IMR-90 (cell line): ENCODE measurements around the gene DOCK1. TPM values are rescaled to one million over a fixed set of nuclear protein-coding genes. Genes with fewer than 3 reads are reported as not detected.

Experiments used
- ATAC-seq: fragments of 200-7000 bp; cut with Tn5 transposase; 2 replicates; pipeline ENCODE4 v1.9.1; 2020; ENCODE audit warnings: low read depth, mild to moderate bottlenecking, moderate library complexity
- BruUV-seq: library from RNA; stranded (reverse); fragments of 400-500 nt; replicated peaks from 2 replicates; lab custom pipeline; 2021; lab: Mats Ljungman, UMichigan
- CTCF ChIA-PET: fragments of 300-600 bp; formaldehyde crosslinking; extraction: SDS; loops from one replicate; lab custom pipeline; 2021; ENCODE audit warnings: antibody characterized with exemption; lab: Yijun Ruan, JAX
- POLR2A ChIA-PET: fragments of 300-600 bp; sonication (Branson Sonifier 250); formaldehyde crosslinking; loops from one replicate; lab custom pipeline; 2022; ENCODE audit warnings: antibody characterized with exemption; ENCODE audit not compliant: unreplicated experiment; lab: Charles Lee
- DNase-seq: peaks from one replicate; pipeline ENCODE4 v3.0.0; 2013
- H2AFZ ChIP-seq: replicated peaks from 2 replicates; pipeline ENCODE3; 2013; ENCODE audit warnings: low read length, mild to moderate bottlenecking; ENCODE audit not compliant: poor library complexity
- H2AK5ac ChIP-seq: 2 replicates; pipeline ENCODE4 v1.6.1; 2013; ENCODE audit warnings: low read depth, low read length, inconsistent platforms
- H2AK9ac ChIP-seq: replicated peaks from 2 replicates; pipeline ENCODE3; 2013; ENCODE audit warnings: mild to moderate bottlenecking, low read depth, low read length, moderate library complexity; ENCODE audit not compliant: poor library complexity
- H2BK120ac ChIP-seq: 2 replicates; pipeline ENCODE4 v1.6.1; 2013; ENCODE audit warnings: low read depth, low read length, inconsistent platforms
- H2BK15ac ChIP-seq: 3 replicates; pipeline ENCODE4 v1.6.1; 2013; ENCODE audit warnings: low read depth, low read length, inconsistent platforms
- H2BK20ac ChIP-seq: 2 replicates; pipeline ENCODE4 v1.6.1; 2013; ENCODE audit warnings: low read depth, mild to moderate bottlenecking, inconsistent platforms, low read length, moderate library complexity
- H2BK5ac ChIP-seq: 2 replicates; pipeline ENCODE4 v1.6.1; 2013; ENCODE audit warnings: mild to moderate bottlenecking, low read depth, low read length, inconsistent platforms; ENCODE audit not compliant: poor library complexity, severe bottlenecking
- H3K14ac ChIP-seq: replicated peaks from 2 replicates; pipeline ENCODE4 v1.6.1; 2013; ENCODE audit warnings: low read depth, low read length, inconsistent platforms
- H3K18ac ChIP-seq: 2 replicates; pipeline ENCODE4 v1.6.1; 2013; ENCODE audit warnings: low read depth, low read length, control low read depth
- H3K23ac ChIP-seq: 2 replicates; pipeline ENCODE4 v1.6.1; 2013; ENCODE audit warnings: low read depth, low read length, inconsistent platforms
- H3K27ac ChIP-seq: 2 replicates; pipeline ENCODE4 v1.5.1; 2013; ENCODE audit warnings: mild to moderate bottlenecking, control low read depth, low read length; ENCODE audit not compliant: insufficient read depth
- H3K27me3 ChIP-seq: 2 replicates; pipeline ENCODE4 v1.6.1; 2013; ENCODE audit warnings: low read length; ENCODE audit not compliant: control insufficient read depth, insufficient read depth
- H3K36me3 ChIP-seq: 2 replicates; pipeline ENCODE4 v1.6.1; 2013; ENCODE audit warnings: low read length, mixed read lengths; ENCODE audit not compliant: control insufficient read depth, insufficient read depth
- H3K4ac ChIP-seq: 2 replicates; pipeline ENCODE4 v1.6.1; 2013; ENCODE audit warnings: low read depth, low read length, inconsistent platforms
- H3K4me1 ChIP-seq: 2 replicates; pipeline ENCODE4 v1.6.1; 2013; ENCODE audit warnings: low read length, mixed read lengths; ENCODE audit not compliant: control insufficient read depth, insufficient read depth
- H3K4me2 ChIP-seq: 2 replicates; pipeline ENCODE4 v1.6.1; 2013; ENCODE audit warnings: low read depth, mild to moderate bottlenecking, control low read depth, low read length, moderate library complexity
- H3K4me3 ChIP-seq: 2 replicates; pipeline ENCODE4 v1.5.1; 2013; ENCODE audit warnings: low read depth, mild to moderate bottlenecking, control low read depth, low read length, moderate library complexity; ENCODE audit not compliant: insufficient read depth
- H3K56ac ChIP-seq: 2 replicates; pipeline ENCODE4 v1.6.1; 2013; ENCODE audit warnings: low read length, inconsistent platforms; ENCODE audit not compliant: insufficient read depth; ENCODE audit errors: extremely low read depth
- H3K79me1 ChIP-seq, 2 experiments: 2 replicates each; pipeline ENCODE4 v1.6.1; 2013; ENCODE audit warnings: low read length in 2 of 2, inconsistent platforms in 1 of 2, low read depth in 1 of 2
- H3K9ac ChIP-seq: 2 replicates; pipeline ENCODE4 v1.6.1; 2013; ENCODE audit warnings: low read depth, low read length, control low read depth
- H3K9me1 ChIP-seq: 2 replicates; pipeline ENCODE4 v1.6.1; 2013; ENCODE audit warnings: low read length, inconsistent platforms; ENCODE audit not compliant: insufficient read depth
- H3K9me3 ChIP-seq: 2 replicates; pipeline ENCODE4 v1.6.1; 2013; ENCODE audit warnings: low read length; ENCODE audit not compliant: control insufficient read depth, insufficient read depth
- H4K20me1 ChIP-seq: 2 replicates; pipeline ENCODE4 v1.6.1; 2013; ENCODE audit warnings: low read length, inconsistent platforms; ENCODE audit not compliant: insufficient read depth
- H4K5ac ChIP-seq: 2 replicates; pipeline ENCODE4 v1.6.1; 2013; ENCODE audit warnings: mild to moderate bottlenecking, low read depth, low read length, control low read depth
- H4K8ac ChIP-seq, 2 experiments: 2 replicates each; pipeline ENCODE4 v1.6.1; 2013; ENCODE audit warnings: low read depth in 2 of 2, low read length in 2 of 2, control low read depth in 1 of 2, inconsistent platforms in 1 of 2
- H4K91ac ChIP-seq: 2 replicates; pipeline ENCODE4 v1.6.1; 2013; ENCODE audit warnings: low read depth, low read length, inconsistent platforms; ENCODE audit not compliant: insufficient read depth
- CEBPB ChIP-seq: IDR thresholded peaks from 2 replicates; pipeline ENCODE4 v1.6.1; 2012; ENCODE audit warnings: low read depth, low read length, improper control_type of control experiment
- RAD21 ChIP-seq: IDR thresholded peaks from 2 replicates; pipeline ENCODE4 v1.6.1; 2012; ENCODE audit warnings: low read length, improper control_type of control experiment
- WGBS, 2 experiments: methylation state at CpG; one replicate each; pipeline versions ENCODE4 v1.1.5 to v1.1.7; 2013; ENCODE audit warnings: missing lambda C conversion rate in 2 of 2; ENCODE audit not compliant: insufficient read length in 1 of 2; ENCODE audit errors: extremely low coverage in 2 of 2; 5-methylcytosine and 5-hydroxymethylcytosine counted together
- dilution Hi-C: fragments of 300-500 bp; cut with HindIII; formaldehyde crosslinking; loops from one replicate; pipeline ENCODE4 v1.14.3; 2018; ENCODE audit warnings: low sequenced_read_pairs; ENCODE audit not compliant: unreplicated experiment
- in situ Hi-C: fragments of 300-500 bp; cut with MboI; formaldehyde crosslinking; loops from 3 replicates; pipeline ENCODE4 v1.14.3; 2019; ENCODE audit warnings: low sequenced_read_pairs, inconsistent platforms, mixed read lengths
- intact Hi-C: fragments of 100-400 bp; cut with micrococcal nuclease; formaldehyde crosslinking; loops from 2 replicates; pipeline ENCODE4 v1.10.0; 2022
- polyA plus RNA-seq, 3 experiments: library from polyadenylated mRNA; depleted of rRNA; stranded (reverse); fragments of >200 nt; gene quantifications; 2 replicates each; pipeline ENCODE4 v1.2.3, GENCODE V29; 2012; ENCODE audit warnings: low replicate concordance in 1 of 3
- total RNA-seq: library from RNA; depleted of rRNA; stranded (reverse); fragments of >200 nt; gene quantifications from 2 replicates; pipeline ENCODE4 v1.2.3, GENCODE V29; 2012

The DOCK1 gene
- total and polyA plus RNA-seq, 2 of the 4 experiments (the other 2 are of a cell fraction), result 28.2 to 71.0 TPM

DNA sequence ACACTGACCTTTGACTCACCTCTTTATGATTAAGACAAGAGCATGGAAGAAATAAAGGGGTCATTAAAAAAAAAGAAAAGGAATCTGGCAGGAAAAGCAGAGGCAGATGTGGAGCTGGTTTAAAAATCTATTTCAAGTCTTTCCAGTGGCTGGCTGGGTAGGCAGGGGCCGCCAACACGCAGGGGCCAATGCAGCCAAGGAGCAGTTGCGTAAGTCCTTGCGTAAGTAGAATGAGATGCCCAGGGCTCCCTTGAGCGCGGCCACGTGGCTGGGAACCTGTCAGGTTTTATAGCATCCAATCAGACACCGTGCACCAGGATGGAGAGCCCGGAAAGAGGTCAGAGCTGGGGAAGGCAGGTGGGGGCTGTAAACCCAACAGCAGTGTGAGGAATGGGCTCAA, 414.9 kb downstream of the DOCK1 start:
- Histone ChIP-seq H3K56ac (no peak overlapping the region), H3K23ac (no peak overlapping the region), H4K20me1 (peaks cover 12% of the 10 kb centered on the region; the same call in 1 of the 2 replicates), H3K27me3 (no peaks in the 10 kb centered on the region), H3K9me1 (peaks cover 18% of the 10 kb centered on the region; the same call in 1 of the 2 replicates), H2AK9ac (no peak overlapping the region), H2AK5ac (no peak overlapping the region), H3K4me3 (no peak overlapping the region), H3K4me2 (no peak overlapping the region), H4K8ac (no peak overlapping the region), H2BK120ac (no peak overlapping the region), H4K5ac (no peak overlapping the region), H3K27ac (no peak overlapping the region), H2BK15ac (no peak overlapping the region), H3K79me1 (peaks cover 2 to 6% of the 10 kb centered on the region in 2 experiments; a peak in 2 of 4 replicates), H3K18ac (no peak overlapping the region), H3K14ac (no peak overlapping the region), H3K36me3 (peaks cover 2% of the 10 kb centered on the region; the same call in 1 of the 2 replicates), H3K4ac (no peak overlapping the region), H2AFZ (no peak overlapping the region), H3K9ac (no peak overlapping the region), H3K9me3 (no peaks in the 10 kb centered on the region), H3K4me1 (no peaks in the 10 kb centered on the region), H2BK5ac (no peak overlapping the region), H4K91ac (no peak overlapping the region), H2BK20ac (no peak overlapping the region)
- 100% methylated on average over 1 of the region's 9 CpGs; no CpG with 5 or more reads in 1 of the 2 experiments for WGBS, 2 experiments
- ChIA-PET CTCF (no interaction called here), POLR2A (no interaction called here)
- DNase-seq (no peak), ATAC-seq (no peak)
- intact Hi-C loops, result no loop called here
- no TSS peak for BruUV-seq
- 0 out of 2 replicates have a peak, but pooled peaks have one; percentile 9 for TF ChIP-seq CEBPB
- TF ChIP-seq RAD21, result no peak
- dilution Hi-C loops, result no loop called here
- in situ Hi-C loops, result no loop called here
